DOHH2 (cell line): ENCODE results near the gene NPAS2.

Experiments used
- H3F3A ChIP-seq: fragments of 200-600 bp; sonication (generic), shearing (Covaris generic); 2 replicates; pipeline ENCODE4 v1.6.0; 2016; ENCODE audit warnings: antibody characterized with exemption, mild to moderate bottlenecking; ENCODE audit not compliant: control insufficient read depth, insufficient read depth
- H3K27ac ChIP-seq: fragments of 200-600 bp; sonication (generic); 2 replicates; pipeline ENCODE4 v1.5.1; 2014; ENCODE audit warnings: low read depth, mild to moderate bottlenecking, low read length, moderate library complexity
- H3K27me3 ChIP-seq: fragments of 200-600 bp; sonication (generic); 2 replicates; pipeline ENCODE4 v1.6.1; 2014; ENCODE audit warnings: mild to moderate bottlenecking, low read length, mixed read lengths; ENCODE audit not compliant: control insufficient read depth
- H3K36me3 ChIP-seq: fragments of 200-600 bp; sonication (generic); 2 replicates; pipeline ENCODE4 v1.6.1; 2014; ENCODE audit warnings: mild to moderate bottlenecking, low read length, moderate library complexity, mixed read lengths; ENCODE audit not compliant: control insufficient read depth
- H3K4me1 ChIP-seq: fragments of 200-600 bp; sonication (generic); 2 replicates; pipeline ENCODE4 v1.6.1; 2014; ENCODE audit warnings: mild to moderate bottlenecking, low read length, mixed read lengths; ENCODE audit not compliant: control insufficient read depth
- H3K4me2 ChIP-seq: fragments of 200-600 bp; sonication (generic); 2 replicates; pipeline ENCODE4 v1.6.0; 2014; ENCODE audit warnings: mild to moderate bottlenecking, low read length, moderate library complexity
- H3K4me3 ChIP-seq: fragments of 200-600 bp; sonication (generic); 2 replicates; pipeline ENCODE4 v1.5.1; 2014; ENCODE audit warnings: mild to moderate bottlenecking, low read length, mixed read lengths
- H3K79me2 ChIP-seq: fragments of 200-600 bp; sonication (generic); 2 replicates; pipeline ENCODE4 v1.6.1; 2014; ENCODE audit warnings: mild to moderate bottlenecking, low read length, mixed read lengths; ENCODE audit not compliant: control insufficient read depth
- H3K9me2 ChIP-seq: fragments of 200-600 bp; sonication (generic); replicated peaks from 2 replicates; pipeline ENCODE4 v1.6.1; 2014; ENCODE audit warnings: mild to moderate bottlenecking, low read length, mixed read lengths; ENCODE audit not compliant: control insufficient read depth
- H3K9me3 ChIP-seq: fragments of 200-600 bp; sonication (generic); 2 replicates; pipeline ENCODE4 v1.6.1; 2014; ENCODE audit warnings: antibody characterized with exemption, low read length, mixed read lengths; ENCODE audit not compliant: control insufficient read depth, insufficient read depth
- H4K20me1 ChIP-seq: fragments of 200-600 bp; sonication (generic); 2 replicates; pipeline ENCODE4 v1.6.0; 2014; ENCODE audit warnings: low read depth, mild to moderate bottlenecking, antibody characterized with exemption, low read length, moderate library complexity; ENCODE audit not compliant: control insufficient read depth, insufficient read depth
- EZH2phosphoT487 ChIP-seq: fragments of 200-600 bp; sonication (generic); IDR thresholded peaks from 2 replicates; pipeline ENCODE4 v1.6.1; 2017; ENCODE audit warnings: borderline replicate concordance, mild to moderate bottlenecking, antibody characterized with exemption, low read length, moderate library complexity, mixed read lengths
- TF ChIP-seq, protein P1 (sequence below): fragments of 200-600 bp; sonication (generic); IDR thresholded peaks from one replicate; pipeline ENCODE4 v1.5.1; 2014; ENCODE audit warnings: antibody characterized with exemption, mild to moderate bottlenecking, low read depth, low read length; ENCODE audit not compliant: poor library complexity, severe bottlenecking

NPAS2 gene

DNA sequence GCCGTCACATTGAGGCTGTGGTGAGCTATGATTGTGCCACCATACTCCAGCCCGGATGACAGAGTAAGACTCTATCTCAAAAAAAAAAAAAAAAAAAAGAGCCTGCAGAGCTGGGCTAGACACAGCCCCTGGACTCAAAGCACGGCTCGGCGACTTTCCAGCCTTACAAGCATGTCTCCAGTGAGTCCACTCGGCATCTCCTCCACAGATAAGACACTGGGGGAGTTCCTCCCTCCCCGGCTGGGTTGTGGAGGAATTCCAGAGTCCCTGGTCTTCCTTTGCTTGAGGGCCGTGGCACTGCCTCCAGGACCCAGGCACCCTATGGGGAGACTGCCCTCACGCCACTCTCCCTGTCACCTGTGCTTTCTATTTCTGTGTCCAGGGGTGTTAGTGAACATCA, 151.3 kb downstream of the NPAS2 start:
- H3K4me2 ChIP-seq: no peak overlapping the region
- no peak overlapping the region for H3K4me3 ChIP-seq
- no peaks in the 10 kb centered on the region for H3K27me3 ChIP-seq
- H4K20me1 ChIP-seq: no peaks in the 10 kb centered on the region
- H3K79me2 ChIP-seq: no peaks in the 10 kb centered on the region
- no peaks in the 10 kb centered on the region for H3K4me1 ChIP-seq
- no peaks in the 10 kb centered on the region for H3F3A ChIP-seq
- TF ChIP-seq, protein P1, sequence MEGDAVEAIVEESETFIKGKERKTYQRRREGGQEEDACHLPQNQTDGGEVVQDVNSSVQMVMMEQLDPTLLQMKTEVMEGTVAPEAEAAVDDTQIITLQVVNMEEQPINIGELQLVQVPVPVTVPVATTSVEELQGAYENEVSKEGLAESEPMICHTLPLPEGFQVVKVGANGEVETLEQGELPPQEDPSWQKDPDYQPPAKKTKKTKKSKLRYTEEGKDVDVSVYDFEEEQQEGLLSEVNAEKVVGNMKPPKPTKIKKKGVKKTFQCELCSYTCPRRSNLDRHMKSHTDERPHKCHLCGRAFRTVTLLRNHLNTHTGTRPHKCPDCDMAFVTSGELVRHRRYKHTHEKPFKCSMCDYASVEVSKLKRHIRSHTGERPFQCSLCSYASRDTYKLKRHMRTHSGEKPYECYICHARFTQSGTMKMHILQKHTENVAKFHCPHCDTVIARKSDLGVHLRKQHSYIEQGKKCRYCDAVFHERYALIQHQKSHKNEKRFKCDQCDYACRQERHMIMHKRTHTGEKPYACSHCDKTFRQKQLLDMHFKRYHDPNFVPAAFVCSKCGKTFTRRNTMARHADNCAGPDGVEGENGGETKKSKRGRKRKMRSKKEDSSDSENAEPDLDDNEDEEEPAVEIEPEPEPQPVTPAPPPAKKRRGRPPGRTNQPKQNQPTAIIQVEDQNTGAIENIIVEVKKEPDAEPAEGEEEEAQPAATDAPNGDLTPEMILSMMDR: no peak
- TF ChIP-seq EZH2phosphoT487: no peak
- H3K36me3 ChIP-seq: no peaks in the 10 kb centered on the region
- no peaks in the 10 kb centered on the region for H3K9me3 ChIP-seq
- H3K27ac ChIP-seq: no peak overlapping the region
- H3K9me2 ChIP-seq: no peaks in the 10 kb centered on the region

- H3K27me3 ChIP-seq: 0 out of 2 replicates have a peak, but pooled peaks cover 1% of the 10 kb centered on the region
- no peaks in the 10 kb centered on the region for H4K20me1 ChIP-seq
- no peaks in the 10 kb centered on the region for H3K9me2 ChIP-seq
- no peak overlapping the region for H3K27ac ChIP-seq
- H3K9me3 ChIP-seq: no peaks in the 10 kb centered on the region
- H3K4me3 ChIP-seq: no peak overlapping the region
- H3K36me3 ChIP-seq: no peaks in the 10 kb centered on the region
- H3K4me2 ChIP-seq: no peak overlapping the region
- peaks cover 9% of the 10 kb centered on the region for H3K4me1 ChIP-seq
- TF ChIP-seq EZH2phosphoT487: no peak
- TF ChIP-seq, protein P1: no peak
- H3K79me2 ChIP-seq: no peaks in the 10 kb centered on the region
- H3F3A ChIP-seq: no peaks in the 10 kb centered on the region
These were observed 152.5 kb downstream of the NPAS2 start for GRCh38 chr2:100972452-100972851.

- Histone ChIP-seq H3K4me1 (peaks cover 9% of the 10 kb centered on the region), H3K4me3 (no peak overlapping the region), H3K27me3 (peaks cover 14% of the 10 kb centered on the region; the same call in 1 of the 2 replicates), H3F3A (0 out of 2 replicates have a peak, but pooled peaks cover 2% of the 10 kb centered on the region), H3K9me2 (no peaks in the 10 kb centered on the region), H4K20me1 (no peaks in the 10 kb centered on the region), H3K9me3 (no peaks in the 10 kb centered on the region), H3K36me3 (no peaks in the 10 kb centered on the region), H3K27ac (no peak overlapping the region), H3K79me2 (no peaks in the 10 kb centered on the region), H3K4me2 (no peak overlapping the region)
- TF ChIP-seq, protein P1: no peak
- no peak for TF ChIP-seq EZH2phosphoT487
These were observed 155.0 kb downstream of the NPAS2 start for GRCh38 chr2:100974712-100975520.
